ENCODE results near the gene FADD.

- no peak for TF ChIP-seq CTCF (optimal IDR thresholded peaks at IDR 0.05 in 1 of 3, IDR thresholded peaks at IDR 0.05 in 1 of 3, conservative IDR thresholded peaks at IDR 0.05 in 1 of 3; ENCODE audit: extremely low read depth in 1 of 3, insufficient read depth in 2 of 3, low read length in 3 of 3)
- TF ChIP-seq EZH2 (IDR thresholded peaks at IDR 0.05; ENCODE audit: low read length): no peak
Measured at GRCh38 chr11:70247710-70248072, 44.6 kb downstream of the FADD start.

Data from keratinocyte (primary cell).